Suprapubic skin (tissue), 4 donors: ENCODE results near the gene GPRC5A.

Experiments used
- CTCF ChIP-seq, 2 donors: fragments of 200-600 bp in 1 of 2; fragments of 450-650 bp in 1 of 2; sonication (generic) in 1 of 2; IDR thresholded peaks; one replicate each; pipeline ENCODE4 v1.5.1; 2016 to 2019; ENCODE audit warnings: antibody characterized with exemption in 2 of 2, mild to moderate bottlenecking in 1 of 2, moderate library complexity in 1 of 2
- POLR2A ChIP-seq, 2 donors: fragments of 450-650 bp; IDR thresholded peaks; one replicate each; pipeline ENCODE4 v1.6.1; 2017; ENCODE audit warnings: antibody characterized with exemption in 2 of 2, mild to moderate bottlenecking in 2 of 2, moderate library complexity in 2 of 2
- POLR2AphosphoS5 ChIP-seq, 3 donors: sonication (generic); formaldehyde crosslinking; IDR thresholded peaks; one replicate each; pipeline ENCODE4 v1.6.1; 2017; ENCODE audit warnings: antibody characterized with exemption in 3 of 3

- TF ChIP-seq POLR2AphosphoS5 (IDR thresholded peaks at IDR 0.05) = no peak
- TF ChIP-seq CTCF (IDR thresholded peaks at IDR 0.05) = no peak
- no peak for TF ChIP-seq POLR2A (IDR thresholded peaks at IDR 0.05)
Measured at GRCh38 chr12:12845794-12846243, 45.5 kb upstream of the GPRC5A start.
